Measurements from ENCODE around the gene TXNL1. TPM values are rescaled to one million over a fixed set of nuclear protein-coding genes. Genes with fewer than 3 reads are reported as not detected.
A peak's percentile ranks its signal among the peaks of the same experiment; 100 is the strongest.

Gene TXNL1
- total RNA-seq, 1 experiment from 2014 or later = 90.4 TPM

DNA sequence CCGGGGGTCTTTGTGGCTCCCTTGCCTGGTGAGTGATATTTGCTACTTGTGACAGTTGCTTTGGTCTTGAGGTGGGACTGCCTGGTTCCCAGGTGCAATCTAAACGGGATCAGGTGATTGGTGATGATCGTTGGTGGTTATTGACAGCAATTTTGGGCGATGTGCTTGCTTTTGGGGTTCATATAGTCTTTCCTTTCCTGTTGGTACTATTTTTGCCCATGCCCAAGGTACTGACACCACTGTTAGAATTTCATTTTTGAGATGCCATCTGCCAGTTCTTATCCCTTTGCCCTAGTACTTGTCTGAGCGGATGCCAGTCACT lies 13.3 kb upstream of the TXNL1 start:
- Histone ChIP-seq H3K9me3 (ENCODE audit: control insufficient read depth, low read depth, low read length) (no peaks in the 10 kb centered on the region), H2BK12ac (ENCODE audit: insufficient read length, low read depth, low read length) (no peak overlapping the region), H3K79me1 (ENCODE audit: insufficient read depth, low read depth, low read length, poor library complexity, severe bottlenecking) (peaks cover 3% of the 10 kb centered on the region), H4K91ac (ENCODE audit: insufficient read length, low read depth, low read length) (no peak overlapping the region), H3K23me2 (ENCODE audit: insufficient read length, low read depth, low read length, poor library complexity, severe bottlenecking) (peaks cover 6% of the 10 kb centered on the region), H3K9ac (ENCODE audit: extremely low read depth, insufficient read length, low read length) (peak overlapping the region; percentile 43), H3K4ac (ENCODE audit: low read depth, low read length) (no peak overlapping the region), H3K18ac (ENCODE audit: insufficient read length, low read depth, low read length) (no peak overlapping the region), H3K23ac (ENCODE audit: insufficient read length, low read depth, low read length) (no peak overlapping the region), H2BK15ac (ENCODE audit: low read depth, low read length) (no peak overlapping the region), H3K27ac (ENCODE audit: insufficient read length, low read depth, low read length) (no peak overlapping the region), H3K4me2 (ENCODE audit: insufficient read depth, insufficient read length, low read length) (peak overlapping the region; percentile 84), H3K14ac (ENCODE audit: insufficient read depth, low read length) (no peak overlapping the region), H3K27me3 (ENCODE audit: insufficient read depth, low read length) (no peaks in the 10 kb centered on the region), H2AFZ (ENCODE audit: low read length) (no peak overlapping the region), H3K4me1 (ENCODE audit: insufficient read depth, low read length) (no peaks in the 10 kb centered on the region; the same call in 1 of the 2 replicates), H3K56ac (ENCODE audit: insufficient read length, low read depth, low read length) (no peak overlapping the region), H2BK20ac (ENCODE audit: low read depth, low read length, poor library complexity, severe bottlenecking) (no peak overlapping the region), H3T11ph (ENCODE audit: low read length) (no peak overlapping the region), H2AK5ac (ENCODE audit: insufficient read length, low read length) (no peak overlapping the region), H4K5ac (ENCODE audit: insufficient read length, low read depth, low read length) (no peak overlapping the region), H2BK5ac (ENCODE audit: insufficient read length, low read length) (no peak overlapping the region), H3K79me2 (ENCODE audit: insufficient read depth, low read length) (peaks cover 6% of the 10 kb centered on the region; the same call in 1 of the 2 replicates), H4K20me1 (ENCODE audit: control insufficient read depth, insufficient read depth, insufficient read length) (no peaks in the 10 kb centered on the region), H2BK120ac (ENCODE audit: low read depth, low read length, poor library complexity, severe bottlenecking) (no peak overlapping the region), H4K8ac (replicated peaks; ENCODE audit: insufficient read length, low read depth, low read length) (no peak overlapping the region)
- no peaks in the 10 kb centered on the region; the same call in 1 of the 2 replicates for H3K27me3 Mint-ChIP-seq (ENCODE audit: low read depth)
- TF ChIP-seq, protein P1, sequence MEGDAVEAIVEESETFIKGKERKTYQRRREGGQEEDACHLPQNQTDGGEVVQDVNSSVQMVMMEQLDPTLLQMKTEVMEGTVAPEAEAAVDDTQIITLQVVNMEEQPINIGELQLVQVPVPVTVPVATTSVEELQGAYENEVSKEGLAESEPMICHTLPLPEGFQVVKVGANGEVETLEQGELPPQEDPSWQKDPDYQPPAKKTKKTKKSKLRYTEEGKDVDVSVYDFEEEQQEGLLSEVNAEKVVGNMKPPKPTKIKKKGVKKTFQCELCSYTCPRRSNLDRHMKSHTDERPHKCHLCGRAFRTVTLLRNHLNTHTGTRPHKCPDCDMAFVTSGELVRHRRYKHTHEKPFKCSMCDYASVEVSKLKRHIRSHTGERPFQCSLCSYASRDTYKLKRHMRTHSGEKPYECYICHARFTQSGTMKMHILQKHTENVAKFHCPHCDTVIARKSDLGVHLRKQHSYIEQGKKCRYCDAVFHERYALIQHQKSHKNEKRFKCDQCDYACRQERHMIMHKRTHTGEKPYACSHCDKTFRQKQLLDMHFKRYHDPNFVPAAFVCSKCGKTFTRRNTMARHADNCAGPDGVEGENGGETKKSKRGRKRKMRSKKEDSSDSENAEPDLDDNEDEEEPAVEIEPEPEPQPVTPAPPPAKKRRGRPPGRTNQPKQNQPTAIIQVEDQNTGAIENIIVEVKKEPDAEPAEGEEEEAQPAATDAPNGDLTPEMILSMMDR (conservative IDR thresholded peaks at IDR 0.05) = no peak
- peak overlapping the region in 1 of 3 experiments; percentile 58; a peak in 2 of 7 replicates for H3K27ac Mint-ChIP-seq
- peaks cover 5 to 7% of the 10 kb centered on the region in 2 experiments; a peak in 2 of 5 replicates for H3K9me3 Mint-ChIP-seq
- peaks cover 13% of the 10 kb centered on the region in 2 experiments for H3K4me1 Mint-ChIP-seq
- peaks cover 0 to 5% (median 0%) of the 10 kb centered on the region in 3 experiments; a peak in 3 of 7 replicates for H3K36me3 Mint-ChIP-seq (ENCODE audit: insufficient read depth in 1 of 3, low read depth in 3 of 3)
- DNase-seq = no peak
- WGBS (ENCODE audit: extremely low coverage, insufficient read length, low lambda C conversion rate) = no CpG with 5 or more reads among the region's 5 CpGs
- H3K4me3 Mint-ChIP-seq = peak overlapping the region; percentile 93 to 95
